Inflammatory macrophage treated with lipopolysaccharide for 4 hours (primary cell): Measurements from ENCODE around the gene CAV1.

ENCODE experiments used
- DNase-seq: peaks from one replicate; pipeline ENCODE4 v3.0.0-alpha.2; 2020

CAV1 gene

DNA sequence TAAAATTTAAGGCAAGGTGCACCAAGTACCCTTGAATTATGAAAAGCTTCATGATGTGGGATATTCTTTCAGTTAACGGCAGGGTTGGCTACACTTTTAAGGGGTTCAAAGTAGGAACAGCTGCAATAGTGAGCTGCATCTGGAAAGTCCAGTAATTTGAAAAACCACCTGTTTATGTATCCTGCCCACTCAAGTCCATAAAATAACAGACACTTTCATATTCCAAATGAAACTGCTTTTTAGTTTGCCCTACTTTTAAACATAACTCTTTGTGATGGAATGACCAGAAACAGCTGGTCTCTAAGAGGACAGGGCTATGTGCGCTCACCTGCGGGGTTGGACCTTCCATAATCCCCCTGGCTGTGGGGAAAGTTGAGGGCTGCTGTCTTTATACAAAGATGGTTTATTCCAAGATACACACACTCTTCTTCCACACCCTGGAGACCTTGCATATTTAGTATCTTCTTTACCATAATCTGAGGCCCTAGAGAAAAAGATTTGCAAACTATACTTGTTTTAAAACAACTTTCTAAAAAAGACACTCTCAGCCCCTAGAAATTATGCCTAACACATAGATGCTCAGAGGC, 7.4 kb downstream of the CAV1 start:
- DNase-seq = no peak

DNA sequence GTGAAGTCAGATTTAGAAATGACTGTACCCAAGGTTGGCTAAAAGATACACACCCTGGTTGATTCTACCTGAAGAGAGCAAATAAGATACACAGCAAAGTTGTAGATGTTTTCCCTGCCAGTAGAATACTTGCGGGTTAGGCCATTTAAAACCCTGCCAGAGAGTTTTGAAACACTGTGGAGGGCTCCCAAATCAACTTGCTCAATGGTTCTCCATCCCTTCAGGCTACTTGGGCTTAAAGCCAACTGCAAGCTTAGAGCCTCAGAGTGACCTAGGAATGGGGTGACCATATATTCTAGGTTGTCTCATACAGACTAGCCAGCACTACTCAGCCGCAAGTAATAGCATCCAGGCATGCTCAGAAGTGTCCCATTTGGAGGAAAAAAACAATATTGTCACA, 10.0 kb downstream of the CAV1 start:
- DNase-seq = no peak

DNA sequence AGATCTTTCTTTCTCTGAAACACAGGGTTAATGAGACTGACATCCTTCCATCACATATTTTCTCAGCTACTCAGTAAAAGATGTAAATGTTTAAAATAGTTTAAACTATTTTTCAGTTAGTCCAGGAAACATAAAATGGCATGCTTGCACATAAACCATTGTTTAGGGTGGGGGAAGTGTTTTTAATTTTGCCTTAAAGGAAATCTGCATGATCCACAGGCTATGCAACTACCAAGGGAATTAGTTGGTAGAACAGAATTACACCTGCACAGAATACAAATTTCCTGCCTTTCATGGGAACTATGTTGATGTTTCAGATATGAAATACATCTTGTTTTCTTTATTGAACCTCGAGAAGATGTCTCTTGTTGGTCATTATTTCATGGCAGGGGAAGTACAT, 10.6 kb downstream of the CAV1 start:
- DNase-seq = no peak

DNA sequence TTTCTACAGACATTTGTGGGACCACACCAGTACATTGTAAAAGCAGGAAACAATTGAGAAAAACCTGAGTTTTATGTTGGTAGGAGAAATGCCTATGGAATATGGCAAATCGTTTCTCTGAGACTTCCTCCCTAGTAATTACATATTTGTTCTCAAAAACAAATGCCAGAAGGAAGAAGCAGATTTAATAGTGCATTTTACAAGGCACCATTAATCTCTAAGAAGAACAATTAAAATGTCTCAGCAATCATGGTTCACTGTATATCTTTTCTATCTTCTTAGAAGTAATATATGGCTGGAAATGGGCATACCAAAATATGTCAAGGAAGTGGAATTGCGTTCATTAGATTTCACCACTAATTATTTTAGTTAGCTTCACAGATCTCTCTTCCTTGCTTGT, 13.3 kb downstream of the CAV1 start:
- no peak for DNase-seq

DNA sequence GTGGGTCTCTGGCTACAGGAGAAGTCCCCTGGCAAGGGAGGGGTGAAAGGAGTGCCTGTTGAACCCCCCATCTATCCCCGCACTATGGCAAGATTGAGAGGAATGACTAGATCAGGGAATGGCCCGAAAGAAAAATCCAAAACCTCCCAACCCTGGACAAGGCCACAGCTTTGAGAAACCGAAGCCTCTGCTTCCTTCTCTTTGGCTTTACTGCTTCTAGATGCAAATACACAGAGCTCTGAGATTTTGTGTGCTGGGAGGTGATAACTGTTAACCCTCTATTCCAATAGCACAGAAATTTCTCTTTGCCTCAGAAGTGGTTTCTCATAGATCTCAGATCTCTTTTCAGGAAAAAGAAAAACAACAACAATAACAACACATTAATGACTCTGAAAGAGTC, 15.0 kb downstream of the CAV1 start:
- no peak for DNase-seq

DNA sequence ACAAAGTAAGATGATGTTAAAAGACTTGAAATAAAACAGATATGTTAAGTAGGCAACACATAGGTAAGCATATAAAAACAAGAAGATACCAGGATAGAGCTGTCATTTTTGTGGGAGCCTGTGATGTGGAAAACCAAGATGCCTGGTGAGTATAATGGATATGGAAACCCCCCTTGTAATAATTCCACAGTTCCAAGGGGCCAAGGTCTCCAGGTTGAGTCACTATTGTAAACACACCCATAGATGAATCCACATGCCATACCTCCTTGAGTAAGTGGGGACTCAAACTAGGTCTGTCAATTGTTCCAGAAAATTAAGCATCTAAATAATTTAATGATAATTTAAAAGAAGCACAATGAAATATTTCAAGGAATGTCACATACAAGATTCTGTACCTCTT, 15.9 kb downstream of the CAV1 start:
- DNase-seq = no peak

DNA sequence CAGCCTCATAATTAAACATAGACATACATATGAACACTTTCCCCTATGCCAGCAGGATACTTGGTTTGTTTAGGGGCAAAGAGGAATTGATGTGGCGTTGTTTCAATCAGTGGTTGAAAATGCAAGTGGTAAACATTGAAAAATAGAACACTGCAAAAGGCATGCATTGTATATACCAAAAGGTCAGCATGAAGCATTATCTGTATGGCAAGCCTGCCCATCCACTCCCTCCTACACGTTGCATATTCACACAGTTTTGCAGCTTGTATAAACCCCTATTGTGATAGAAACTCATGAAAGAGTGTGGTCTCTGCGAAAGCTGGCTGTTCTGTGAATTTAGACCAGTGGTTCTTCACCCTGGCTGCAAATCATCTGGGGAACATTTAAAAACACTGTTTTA, 17.1 kb downstream of the CAV1 start:
- DNase-seq = no peak

DNA sequence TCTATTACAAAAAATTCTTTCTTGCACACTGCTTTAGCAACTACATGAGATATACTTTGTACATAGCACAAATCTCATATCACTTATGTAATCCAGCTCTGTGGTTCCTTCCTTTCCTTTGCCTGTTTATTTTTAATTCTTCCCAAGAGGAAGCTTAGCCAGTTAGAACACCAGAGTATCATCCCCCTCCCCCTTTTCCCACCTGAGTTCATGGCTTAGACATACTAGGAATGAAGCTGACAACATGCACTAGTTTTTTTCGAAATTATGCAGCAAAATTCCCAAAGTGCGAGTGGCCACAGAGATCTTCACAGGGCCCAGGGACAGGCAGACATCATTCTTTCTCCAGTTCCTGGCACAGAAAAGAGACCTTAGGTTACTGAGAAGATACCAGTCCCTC, 17.8 kb downstream of the CAV1 start:
- no peak for DNase-seq

DNA sequence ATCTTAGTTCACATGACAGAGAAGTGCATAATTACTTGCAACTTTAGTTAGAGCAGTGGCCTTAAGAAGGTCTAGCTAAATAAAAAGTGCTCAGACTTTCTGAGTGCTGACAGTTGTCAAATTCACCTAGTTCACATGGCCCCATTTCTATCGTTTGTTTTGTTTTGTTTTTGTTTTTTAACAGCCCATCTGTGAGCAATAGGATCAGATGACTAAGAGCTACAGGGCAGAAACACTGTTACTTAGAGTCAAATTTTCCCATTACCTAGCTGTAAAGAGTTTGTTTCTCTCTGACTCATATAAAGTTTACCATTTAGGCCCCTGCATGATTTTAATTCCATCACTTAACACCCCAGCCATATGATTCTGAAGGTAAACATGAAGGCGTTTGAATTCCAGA, 18.8 kb downstream of the CAV1 start:
- no peak for DNase-seq

DNA sequence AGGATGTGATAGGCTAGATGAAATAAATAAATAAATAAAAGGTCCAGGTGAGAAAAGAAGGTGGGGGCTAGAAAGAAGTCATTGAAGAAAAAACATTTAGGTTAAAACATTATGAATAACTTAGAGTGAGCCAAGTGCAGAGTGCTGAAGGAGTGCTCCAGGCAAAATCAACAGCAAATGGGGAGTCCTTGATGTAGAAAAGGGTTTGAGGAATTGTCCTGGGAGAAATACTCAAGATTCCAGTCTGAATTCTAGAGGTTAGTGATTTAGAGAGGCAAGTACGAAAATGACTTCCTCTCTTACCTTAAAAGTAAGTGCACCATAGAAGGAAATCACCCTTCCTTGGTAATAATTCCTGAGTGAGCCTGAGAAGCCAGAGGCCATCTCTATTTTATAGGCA, 19.7 kb downstream of the CAV1 start:
- no peak for DNase-seq

DNA sequence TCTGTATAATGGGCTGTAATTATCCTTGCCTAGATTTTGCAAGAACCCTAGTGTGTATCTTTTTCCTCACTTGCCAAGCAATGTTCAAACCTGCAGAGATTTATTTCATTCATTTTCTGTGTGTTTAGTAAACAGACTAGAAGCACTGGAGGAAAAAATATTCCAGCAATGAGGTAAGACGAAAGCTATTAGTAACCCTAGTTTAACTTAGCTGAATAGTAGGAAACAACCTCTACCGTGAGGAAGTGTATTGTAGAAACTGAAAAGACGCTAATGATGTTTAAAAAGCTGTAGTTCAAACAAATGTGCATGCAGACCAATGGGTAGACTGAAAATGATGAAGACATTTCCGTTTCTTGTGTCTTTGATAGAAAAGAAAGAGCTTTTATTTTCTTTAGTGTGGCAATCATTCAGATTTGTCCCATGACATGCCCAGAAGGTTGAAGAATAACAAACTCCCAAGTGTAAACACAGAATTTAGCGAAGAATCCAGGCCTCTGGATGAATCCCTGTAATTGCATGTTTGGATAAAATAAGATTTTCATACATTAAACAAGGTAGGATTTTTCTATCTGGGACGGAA, 20.7 kb downstream of the CAV1 start:
- DNase-seq = no peak

DNA sequence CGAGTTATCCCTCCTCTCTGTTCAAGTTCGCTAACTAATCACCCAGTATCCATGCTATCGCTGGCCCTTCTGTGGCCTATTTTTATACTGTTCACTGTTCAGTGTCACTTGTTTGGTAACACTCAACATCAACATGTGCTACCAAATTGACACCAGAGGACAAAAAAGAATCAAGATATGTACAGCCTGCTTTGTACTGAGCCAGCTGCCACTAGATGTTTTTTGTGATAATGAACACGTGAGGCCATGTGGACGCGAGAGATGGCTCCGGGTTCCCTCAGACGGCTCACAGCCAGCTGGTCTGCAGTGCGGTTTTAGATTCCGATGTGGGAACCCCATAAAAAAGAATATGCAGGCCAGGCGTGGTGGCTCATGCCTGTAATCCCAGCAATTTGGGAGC, 21.2 kb downstream of the CAV1 start:
- no peak for DNase-seq

DNA sequence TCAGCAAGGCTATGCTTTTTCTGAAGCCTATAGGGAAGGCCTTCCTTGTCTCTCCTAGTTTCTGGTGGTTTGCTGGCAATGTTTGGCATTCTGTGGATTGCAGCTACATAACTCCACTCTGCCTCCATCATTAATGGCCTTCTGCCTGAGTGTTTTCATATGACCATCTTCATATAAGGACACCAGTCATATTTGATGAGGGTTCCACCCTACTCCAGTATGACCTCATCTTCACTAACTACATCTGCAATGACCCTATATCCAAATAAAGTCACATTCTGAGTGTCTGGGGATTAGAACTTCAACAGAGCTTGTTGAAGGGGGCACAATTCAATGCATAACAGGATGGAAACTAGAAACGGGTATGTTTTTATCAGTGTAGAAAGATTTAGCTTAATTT, 22.1 kb downstream of the CAV1 start:
- no peak for DNase-seq

DNA sequence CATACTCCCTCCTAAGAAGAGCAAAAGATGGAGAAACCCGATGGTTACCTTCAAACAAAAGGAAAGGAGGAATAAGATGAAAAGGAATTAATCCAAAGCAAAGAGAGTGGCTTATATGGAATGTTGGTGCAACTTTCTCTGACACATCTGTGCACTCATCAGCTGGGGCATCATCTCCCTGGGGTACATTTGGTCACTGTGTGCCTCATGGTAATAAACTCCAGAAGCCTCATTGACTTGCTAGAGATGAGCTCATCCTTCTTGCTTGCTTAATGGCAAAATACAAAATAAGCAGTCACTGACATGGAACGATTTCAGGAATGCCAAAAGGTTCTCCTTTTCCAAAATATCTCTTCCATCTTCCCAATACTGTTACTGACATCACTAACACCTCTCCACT, 22.5 kb downstream of the CAV1 start:
- no peak for DNase-seq

DNA sequence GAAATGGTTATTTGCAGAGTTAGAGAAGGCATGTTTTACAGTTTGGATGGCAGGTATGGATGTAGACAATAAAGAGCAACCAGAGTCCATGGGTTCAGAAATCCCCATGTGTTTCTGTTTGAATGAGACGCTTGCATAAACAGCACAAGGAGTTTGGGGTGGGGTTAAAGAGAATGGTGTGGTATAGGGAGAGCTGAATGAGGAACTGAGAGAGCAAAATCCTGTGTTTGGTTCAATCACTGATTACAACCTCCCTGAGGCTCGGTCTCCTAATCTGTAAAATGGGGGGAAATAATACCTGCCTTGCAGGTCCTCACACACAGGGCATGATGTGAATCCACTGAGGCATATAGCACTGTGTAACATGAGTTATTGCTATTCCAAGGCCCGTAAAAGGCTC, 23.7 kb downstream of the CAV1 start:
- no peak for DNase-seq

DNA sequence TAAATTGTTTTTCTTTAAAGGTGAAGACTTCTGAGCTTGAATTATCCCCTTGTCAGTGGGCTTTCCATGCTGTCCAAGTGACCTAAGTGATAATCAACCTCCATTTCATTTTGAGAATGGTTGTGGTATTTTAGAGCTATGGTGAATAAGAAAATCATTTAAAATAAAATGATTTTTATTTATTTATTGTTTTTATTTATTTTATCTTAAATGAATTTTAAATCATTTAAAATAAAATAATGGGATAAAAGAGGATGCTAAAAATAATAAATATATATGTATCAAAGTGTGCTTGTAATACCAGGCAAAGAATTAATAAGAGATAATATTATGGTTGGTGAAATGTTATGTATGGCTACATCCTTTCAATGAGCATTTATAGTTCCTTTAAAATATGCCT, 24.5 kb downstream of the CAV1 start:
- DNase-seq = no peak

DNA sequence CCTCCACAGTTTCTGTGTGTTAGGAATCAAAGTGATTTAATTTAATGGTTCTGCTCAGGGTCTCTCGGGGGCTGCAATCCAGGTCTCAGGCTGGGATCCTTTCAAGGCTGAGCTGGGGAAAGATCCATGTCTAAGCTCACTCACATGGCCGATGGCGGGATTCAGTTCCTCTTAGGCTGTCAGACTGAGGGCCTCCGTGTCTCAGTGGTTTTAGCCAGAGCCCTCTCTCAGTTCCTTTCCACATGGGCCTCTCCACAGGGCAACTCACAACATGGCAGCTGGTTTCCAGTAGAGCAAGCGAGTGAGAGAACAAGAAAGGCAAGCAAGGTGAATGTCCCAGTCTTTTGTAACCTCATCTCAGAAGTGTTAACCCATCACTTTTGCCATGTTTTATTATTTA, 26.9 kb downstream of the CAV1 start:
- no peak for DNase-seq

DNA sequence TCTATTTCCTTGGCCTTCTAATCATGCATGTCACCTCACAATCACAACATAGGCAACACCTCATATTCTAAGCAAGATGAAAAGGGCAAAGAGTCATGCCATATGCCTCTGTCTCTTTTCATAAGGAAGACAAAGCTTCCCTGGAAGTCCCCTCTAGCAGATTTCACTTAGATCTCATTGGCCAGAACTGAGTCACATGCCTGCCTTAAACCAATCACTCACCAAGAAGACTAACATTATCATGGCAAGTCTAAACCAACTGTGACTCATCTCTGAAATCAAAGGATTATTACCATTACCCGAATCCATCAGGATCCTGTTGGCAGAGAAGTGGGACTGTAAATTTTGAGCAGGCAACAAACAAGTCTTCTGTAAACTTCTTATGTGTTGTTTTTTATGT, 27.8 kb downstream of the CAV1 start:
- no peak for DNase-seq

DNA sequence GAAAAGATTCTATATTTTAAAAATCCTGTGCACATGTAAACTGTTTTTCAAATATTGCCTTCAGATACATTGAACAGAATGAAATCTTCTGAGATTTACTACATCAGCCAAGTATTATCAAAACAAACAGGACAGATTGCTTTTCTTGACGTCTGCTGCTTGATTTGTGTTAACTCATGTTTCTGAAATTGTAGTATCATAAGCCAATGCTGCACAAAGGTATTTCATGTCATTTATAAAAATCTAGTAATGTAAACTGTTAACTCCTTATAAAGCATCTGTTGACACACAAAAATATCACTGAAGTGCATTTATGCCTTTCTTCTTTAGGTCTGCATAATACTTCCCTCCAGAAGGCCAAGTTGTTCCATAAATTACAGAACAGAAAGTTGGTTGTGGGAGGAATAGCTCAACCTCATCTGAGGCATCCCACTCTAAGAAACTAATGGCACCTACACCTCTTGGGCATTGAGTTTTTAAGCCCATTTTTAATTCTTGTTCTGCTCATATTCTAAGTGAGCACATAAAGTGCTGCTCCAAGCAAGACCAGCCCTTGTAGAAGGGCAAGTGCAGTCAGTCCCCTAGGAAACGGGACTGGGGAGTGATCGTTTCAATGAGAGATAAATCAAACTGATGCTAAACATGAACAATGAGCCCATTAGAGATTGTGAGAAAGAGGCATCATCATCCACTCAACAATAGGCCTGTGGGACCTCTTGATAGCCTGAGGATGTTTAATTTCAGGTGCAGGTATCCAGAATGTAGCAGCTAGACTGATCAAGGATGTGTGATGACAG, 28.5 kb downstream of the CAV1 start:
- DNase-seq = no peak

DNA sequence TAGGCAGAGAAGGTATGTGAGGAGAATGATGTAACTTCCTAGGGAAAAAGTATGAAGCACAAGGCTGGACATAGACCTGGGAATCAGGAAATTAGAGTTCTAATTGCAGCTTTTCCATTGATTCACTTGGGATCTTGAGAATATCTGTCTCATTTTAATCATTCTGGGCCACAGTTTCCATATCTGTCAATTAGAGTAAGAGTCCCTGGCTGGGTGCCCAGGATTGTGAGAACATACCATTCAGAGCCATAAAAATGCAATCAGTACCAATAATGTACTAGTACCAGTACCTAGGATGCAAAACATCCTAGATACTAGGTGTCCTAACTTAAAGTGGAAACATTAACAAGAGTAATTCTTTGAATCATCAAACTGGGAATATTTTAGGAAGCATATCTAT, 29.6 kb downstream of the CAV1 start:
- DNase-seq = no peak

DNA sequence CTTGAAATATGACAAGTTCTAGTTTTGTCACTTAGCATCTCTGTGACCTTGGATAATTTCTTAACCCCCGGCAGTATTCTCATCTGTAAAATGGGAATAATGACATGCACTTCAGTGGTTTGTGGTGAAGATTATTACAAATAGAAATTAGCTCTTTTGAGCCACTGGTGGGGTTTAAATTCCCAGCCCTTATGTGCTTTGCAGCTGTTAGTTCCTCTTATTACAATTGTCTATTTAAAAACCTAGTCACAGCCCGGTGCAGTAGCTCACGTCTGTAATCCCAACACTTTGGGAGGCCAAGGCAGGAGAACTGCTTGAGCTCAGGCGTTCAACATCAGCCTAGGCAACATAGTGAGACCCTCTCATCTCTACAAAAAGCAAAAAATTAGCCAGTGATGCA, 30.1 kb downstream of the CAV1 start:
- DNase-seq = no peak

DNA sequence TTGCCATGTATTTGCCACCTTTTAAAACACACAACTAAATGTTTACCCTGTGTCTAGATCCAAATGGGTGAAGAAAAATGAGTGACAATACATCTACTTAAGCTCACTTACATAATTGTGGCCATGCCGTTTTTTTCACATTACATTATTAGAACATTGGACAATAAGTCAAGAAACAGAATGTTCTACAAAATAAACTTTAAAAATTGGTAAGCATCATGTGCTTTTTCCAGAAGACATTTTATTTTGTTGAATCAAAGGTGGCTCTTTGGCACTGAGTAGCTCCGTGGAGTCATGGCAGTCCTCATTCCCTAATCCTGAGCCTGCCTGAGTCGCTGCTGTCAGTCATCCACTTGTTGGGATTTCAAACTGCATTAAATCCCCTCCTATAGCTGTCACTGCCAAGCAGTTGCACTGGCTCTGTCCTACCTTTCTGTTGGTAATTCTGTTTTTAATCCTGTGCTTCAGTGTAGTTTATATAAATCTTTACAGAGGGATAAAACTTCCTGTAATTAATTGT, 32.3 kb downstream of the CAV1 start:
- DNase-seq = no peak

DNA sequence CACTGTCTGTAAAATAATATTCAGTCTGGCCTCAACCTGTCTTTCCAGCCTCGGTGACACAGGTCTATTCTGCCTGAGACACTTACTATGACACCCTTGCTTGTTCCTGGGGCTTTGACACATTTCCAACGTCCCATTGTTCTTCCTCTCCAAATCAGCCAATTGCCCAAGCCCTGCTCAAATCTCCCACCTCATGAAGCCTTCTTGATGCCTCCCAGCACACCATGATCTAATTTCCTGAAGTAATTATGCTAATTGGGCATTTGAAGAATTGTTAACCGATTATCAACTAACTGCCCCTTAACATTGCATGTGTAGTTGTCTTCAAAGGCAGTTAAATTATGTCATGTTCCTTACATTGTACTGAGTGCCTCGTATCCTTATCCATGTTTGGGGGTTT, 33.1 kb downstream of the CAV1 start:
- DNase-seq = no peak
